Endometrium (tissue), 2 donors: ENCODE results near the gene PITX3.

Experiments
- FAIRE-seq: peaks from 2 replicates; lab custom pipeline; 2012; peaks lifted over from hg19 to GRCh38; lab: Jason Lieb, UNC
- donor health status: control.
- donor health status: control.

PITX3 gene

GRCh38 chr10:102241444-102242117 is at the start of gene PITX3:
TSS of gene PITX3 (minus strand) at chr10:102241512. CDS start at chr10:102232080, 9,432 bp downstream.
- FAIRE-seq, result no peak

DNA sequence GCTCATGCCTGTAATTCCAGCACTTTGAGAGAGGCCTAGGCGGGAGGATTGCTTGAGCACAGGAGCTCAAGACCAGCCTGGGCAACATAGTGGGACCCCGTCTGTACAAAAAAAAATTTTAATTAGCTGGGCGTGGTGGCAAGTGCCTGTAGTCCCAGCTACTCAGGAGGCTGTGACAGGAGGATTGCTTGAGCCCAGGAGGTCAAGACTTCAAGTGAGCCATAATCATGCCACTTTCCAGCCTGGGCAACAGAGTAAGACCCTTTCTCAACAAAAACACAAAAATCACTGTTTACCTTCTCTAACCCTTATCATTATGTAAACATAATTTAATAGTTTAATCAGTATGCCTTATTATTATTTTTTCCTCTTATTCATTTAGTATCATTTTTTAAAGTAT is 48.5 kb upstream of the PITX3 start:
- FAIRE-seq, result no peak

DNA sequence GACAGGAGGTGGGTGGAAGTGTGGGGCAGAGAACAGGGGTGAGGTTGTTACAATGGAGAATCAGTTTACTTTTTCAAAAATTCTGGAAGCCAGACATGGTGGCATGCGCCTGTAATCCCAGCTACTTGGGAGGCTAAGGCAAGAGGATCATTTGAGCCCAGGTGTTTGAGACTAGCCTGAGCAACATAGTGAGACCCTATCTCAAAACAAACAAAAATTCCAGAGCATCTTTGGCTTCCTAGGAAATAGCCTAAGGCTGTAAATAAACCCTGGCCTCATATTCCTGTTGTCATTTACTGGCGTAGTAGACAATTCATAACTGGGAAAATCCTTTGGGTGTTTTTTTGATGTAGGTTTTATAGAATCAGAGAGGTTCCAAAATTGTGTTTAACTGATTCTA is 48.0 kb upstream of the PITX3 start:
- no peak for FAIRE-seq

DNA sequence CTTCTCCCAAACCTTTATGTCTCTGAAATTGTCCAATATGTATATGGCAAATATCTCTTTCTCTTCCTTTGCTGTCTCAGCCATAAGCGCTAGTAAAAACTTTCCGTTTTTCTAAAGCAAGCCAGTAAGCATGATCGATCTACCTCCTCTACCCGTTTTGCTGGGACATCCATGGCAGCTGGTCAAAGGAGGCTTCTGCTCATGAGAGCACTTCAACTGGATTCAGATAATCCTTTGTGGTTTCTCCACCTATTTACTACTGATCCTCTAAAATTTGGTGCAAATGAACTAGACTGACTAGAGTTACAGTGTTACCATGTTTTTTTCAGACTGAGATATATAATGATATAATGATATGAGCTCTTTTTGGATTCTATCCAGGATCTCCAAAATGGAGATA is 46.7 kb upstream of the PITX3 start:
- FAIRE-seq, result no peak

DNA sequence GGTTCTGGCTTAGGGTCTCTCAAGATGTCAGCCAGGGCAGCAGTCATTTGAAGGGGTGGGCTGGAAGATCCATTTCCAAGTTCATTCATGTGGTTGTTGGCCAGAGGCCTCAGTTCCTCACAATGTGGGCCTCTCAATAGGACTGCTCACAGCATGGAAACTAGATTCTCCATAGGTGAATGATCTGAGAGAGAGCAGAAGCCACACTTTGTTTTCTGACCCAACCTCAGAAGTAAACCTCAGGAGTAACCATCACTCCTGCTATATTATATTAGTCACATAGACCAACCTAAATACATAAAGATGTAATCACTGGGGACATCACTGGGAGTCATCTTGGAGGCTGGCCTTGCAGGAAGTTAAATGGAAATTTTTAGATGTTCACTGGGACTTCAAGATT is 46.2 kb upstream of the PITX3 start:
- FAIRE-seq, result no peak

- FAIRE-seq, result no peak
These were observed 44.9 kb upstream of the PITX3 start for GRCh38 chr10:102286216-102286615.

DNA sequence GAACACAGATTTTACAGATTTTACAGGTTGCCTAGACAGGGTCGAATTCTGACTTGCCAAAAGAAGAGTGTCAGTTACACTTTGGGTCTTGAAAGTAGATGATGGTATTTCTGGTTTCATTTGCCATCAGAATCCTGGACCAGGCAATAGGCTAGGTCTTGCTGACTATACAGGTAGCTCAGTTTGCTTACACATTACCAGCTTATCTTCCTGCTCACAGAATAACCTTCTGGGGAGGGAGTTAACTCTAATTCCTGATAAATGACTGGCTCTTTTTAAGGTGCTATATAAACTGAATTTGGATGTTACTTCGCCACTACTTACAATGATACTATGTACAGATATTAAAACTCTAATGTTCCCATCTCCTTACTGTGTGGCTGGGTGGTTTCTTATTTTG is 43.8 kb upstream of the PITX3 start:
- FAIRE-seq, result no peak

GRCh38 chr10:102284531-102284930 is 43.2 kb upstream of the PITX3 start:
- FAIRE-seq, result no peak

DNA sequence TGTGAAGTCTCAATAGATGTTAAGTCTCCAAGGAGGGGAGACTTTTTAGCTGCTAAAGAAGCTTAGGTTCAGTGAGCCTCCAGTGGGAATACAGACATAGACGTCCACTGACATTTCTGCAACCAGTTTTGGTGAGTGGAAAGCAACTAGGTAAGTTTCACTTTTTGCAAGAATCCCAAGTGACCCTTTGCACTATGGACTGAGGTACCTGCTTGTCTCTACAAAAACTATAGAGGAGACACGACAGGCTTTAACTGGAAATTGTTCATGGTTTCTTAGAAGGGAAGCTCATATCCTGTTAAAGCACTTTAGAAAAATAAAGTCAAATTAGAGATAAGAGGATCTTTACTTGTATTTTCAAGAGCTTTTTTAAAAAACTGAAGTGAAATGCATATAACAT is 42.6 kb upstream of the PITX3 start:
- FAIRE-seq, result no peak

DNA sequence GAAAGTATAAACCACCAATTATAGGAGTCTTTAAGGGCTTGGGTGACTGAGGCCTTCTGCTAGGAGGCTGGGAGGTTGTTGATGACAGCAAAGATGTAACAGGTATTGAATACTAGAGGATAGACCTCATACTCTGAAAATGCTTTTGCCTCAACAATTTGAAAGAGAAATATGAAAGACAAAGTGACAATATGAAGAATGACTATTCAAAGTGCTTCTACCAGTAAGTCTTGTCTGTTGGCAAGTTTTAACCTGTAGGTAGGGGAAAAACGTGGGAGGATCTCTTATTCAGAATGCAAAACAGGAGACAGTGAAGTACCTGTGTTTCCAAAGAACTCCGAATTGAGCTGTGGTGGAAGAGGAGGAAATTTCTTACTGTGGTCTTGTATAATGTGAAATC is 42.2 kb upstream of the PITX3 start:
- FAIRE-seq, result no peak

DNA sequence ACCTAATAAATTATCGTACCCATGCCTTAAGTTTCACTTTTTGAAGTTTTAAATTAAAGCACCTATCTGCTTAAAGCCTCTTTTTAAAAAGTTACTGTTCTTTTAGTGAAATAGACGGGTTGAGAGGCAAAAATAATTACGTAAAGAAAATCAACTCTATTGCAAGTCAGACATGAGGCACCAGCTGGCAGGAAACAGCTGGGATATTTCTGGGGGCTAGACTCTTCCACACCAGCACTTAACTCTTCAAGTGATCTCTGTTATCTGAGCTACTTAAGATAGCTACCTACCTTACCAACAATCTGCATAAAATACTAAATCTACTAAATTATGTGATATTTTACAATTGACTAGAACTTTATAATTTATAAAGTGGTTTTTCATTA is 39.8 kb upstream of the PITX3 start:
- no peak for FAIRE-seq

- no peak for FAIRE-seq
These were observed 39.2 kb upstream of the PITX3 start for GRCh38 chr10:102280397-102281101.

GRCh38 chr10:102279104-102279503 is 37.8 kb upstream of the PITX3 start:
- no peak for FAIRE-seq

GRCh38 chr10:102275343-102275742 is 34.0 kb upstream of the PITX3 start:
- no peak for FAIRE-seq

DNA sequence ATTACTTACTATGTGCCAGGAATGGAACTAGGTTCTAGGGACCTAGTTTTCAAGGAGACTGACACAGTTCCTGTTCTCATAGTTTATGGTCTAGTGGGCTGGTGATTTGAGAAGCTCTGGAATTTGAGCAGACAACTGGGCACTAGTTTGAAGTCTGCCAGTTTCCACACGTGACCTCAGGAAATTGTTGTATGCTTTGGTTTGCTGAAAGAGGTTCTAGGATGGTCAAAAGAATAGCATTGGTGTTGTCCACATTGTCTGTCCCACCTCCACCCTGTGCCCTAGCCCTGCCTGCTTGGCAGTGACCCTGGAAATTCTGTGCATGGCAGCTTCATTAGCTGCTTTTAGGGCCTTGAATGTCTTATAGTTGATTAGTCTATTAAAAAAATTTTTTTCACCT is 32.8 kb upstream of the PITX3 start:
- FAIRE-seq, result no peak

- FAIRE-seq, result no peak
These were observed 27.7 kb upstream of the PITX3 start for GRCh38 chr10:102269017-102269416.

DNA sequence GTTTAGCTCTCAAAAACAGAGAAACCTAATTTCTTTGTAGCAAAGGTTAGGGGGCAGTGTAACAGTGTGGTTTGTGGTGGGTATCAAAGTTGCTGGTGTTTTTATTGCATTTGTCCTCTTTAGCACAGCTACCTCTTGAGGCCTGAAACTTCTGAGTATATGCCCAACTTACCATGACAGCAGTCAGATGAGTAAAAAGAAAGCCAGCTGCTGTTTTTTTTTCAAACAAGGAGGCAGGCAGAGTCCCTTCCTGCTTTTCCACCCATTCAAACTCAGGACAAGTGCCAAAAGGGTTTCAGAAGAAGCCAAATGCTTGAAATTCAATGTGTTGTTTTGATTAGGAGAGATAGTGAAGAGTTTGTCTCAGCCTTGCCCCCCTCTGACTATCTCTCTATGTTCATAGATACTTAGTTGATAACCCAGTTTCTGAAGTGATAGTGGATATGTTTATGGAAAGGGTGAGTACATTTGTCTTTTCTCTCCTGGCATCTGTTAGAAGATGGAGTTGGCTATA is 27.1 kb upstream of the PITX3 start:
- FAIRE-seq, result no peak

GRCh38 chr10:102267748-102268147 is 26.4 kb upstream of the PITX3 start:
- FAIRE-seq, result no peak

GRCh38 chr10:102266670-102267069 is 25.4 kb upstream of the PITX3 start:
- no peak for FAIRE-seq

- FAIRE-seq, result no peak
These were observed 23.1 kb upstream of the PITX3 start for GRCh38 chr10:102264371-102264770.

GRCh38 chr10:102262744-102263370 is 21.5 kb upstream of the PITX3 start:
- no peak for FAIRE-seq

- no peak for FAIRE-seq
These were observed 20.5 kb upstream of the PITX3 start for GRCh38 chr10:102261842-102262241.

GRCh38 chr10:102261196-102261595 is 19.9 kb upstream of the PITX3 start:
- FAIRE-seq, result no peak
